Effector memory CD4-positive, alpha-beta T cell (primary cell): ENCODE results near the gene CYP4B1.
"Not testable (repeated sequence)": the region's sequence is repeated elsewhere in the genome, so short reads cannot be mapped to it uniquely, and the experiment has no call there.

Experiments
- DNase-seq, 3 donors: peaks; one replicate each; pipeline ENCODE4 v3.0.0-alpha.2; 2020
- H3K27ac ChIP-seq: 2 replicates; pipeline ENCODE4 v1.7.0; 2013; ENCODE audit warnings: mild to moderate bottlenecking, low read length, moderate library complexity; ENCODE audit not compliant: insufficient read depth, poor library complexity, severe bottlenecking
- H3K27me3 ChIP-seq: replicated peaks from 2 replicates; pipeline ENCODE4 v1.7.0; 2013; ENCODE audit warnings: mild to moderate bottlenecking, low read length; ENCODE audit not compliant: insufficient read depth, control insufficient read depth, poor library complexity, severe bottlenecking
- H3K36me3 ChIP-seq: 2 replicates; pipeline ENCODE4 v1.7.0; 2013; ENCODE audit warnings: mild to moderate bottlenecking, low read length, moderate library complexity; ENCODE audit not compliant: control insufficient read depth, insufficient read depth
- H3K4me1 ChIP-seq: 2 replicates; pipeline ENCODE4 v1.7.0; 2013; ENCODE audit warnings: low read length, mild to moderate bottlenecking; ENCODE audit not compliant: control insufficient read depth, insufficient read depth, poor library complexity, severe bottlenecking
- H3K4me3 ChIP-seq: 2 replicates; pipeline ENCODE4 v1.7.0; 2013; ENCODE audit warnings: low read length, low read depth, mild to moderate bottlenecking; ENCODE audit not compliant: insufficient read depth, poor library complexity, severe bottlenecking
- H3K9me3 ChIP-seq: 2 replicates; pipeline ENCODE4 v1.7.0; 2013; ENCODE audit warnings: mild to moderate bottlenecking, low read length, moderate library complexity; ENCODE audit not compliant: control insufficient read depth
- total RNA-seq, 3 donors: gene quantifications; one replicate each; lab custom pipeline; 2026; lab: John Stamatoyannopoulos, UW

CYP4B1 gene
- total RNA-seq, result 0.35 to 0.77 (median 0.61) reads per million in 3 donors

DNA sequence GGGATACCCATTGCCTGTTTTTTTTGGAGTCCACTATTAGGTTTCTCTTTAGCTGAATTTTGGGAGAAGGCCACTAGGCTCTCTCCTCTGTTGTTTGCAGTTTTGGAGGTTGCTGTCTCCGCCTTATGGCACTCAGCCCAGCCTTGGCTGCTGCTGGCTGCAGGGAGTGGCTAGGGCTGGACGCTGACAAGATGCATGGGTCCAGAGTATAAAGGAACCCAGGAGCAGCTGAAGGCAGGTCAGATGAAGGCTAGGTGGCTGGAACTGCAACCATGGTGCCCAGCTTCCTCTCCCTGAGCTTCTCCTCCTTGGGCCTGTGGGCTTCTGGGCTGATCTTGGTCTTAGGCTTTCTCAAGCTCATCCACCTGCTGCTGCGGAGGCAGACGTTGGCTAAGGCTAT lies at the start of gene CYP4B1:
CYP4B1 (plus strand) TSS at position 237 of the 400 bp plus-strand sequence; CDS start at position 273, 36 bp downstream.
- Histone ChIP-seq H3K4me1 (no peaks in the 10 kb centered on the region), H3K36me3 (no peaks in the 10 kb centered on the region), H3K9me3 (no peaks in the 10 kb centered on the region), H3K27me3 (no peaks in the 10 kb centered on the region), H3K4me3 (no peak within 1 kb of the TSS), H3K27ac (no peak within 1 kb of the TSS)
- no peak for DNase-seq

- no peaks in the 10 kb centered on the region for H3K36me3 ChIP-seq
- no peak for DNase-seq
- no peak overlapping the region for H3K4me3 ChIP-seq
- peaks cover 2% of the 10 kb centered on the region for H3K27me3 ChIP-seq
- no peaks in the 10 kb centered on the region for H3K9me3 ChIP-seq
- no peaks in the 10 kb centered on the region for H3K4me1 ChIP-seq
- H3K27ac ChIP-seq, result no peak overlapping the region
These were observed 49.4 kb upstream of the CYP4B1 start for GRCh38 chr1:46749404-46749803.

- Histone ChIP-seq H3K36me3 (no peaks in the 10 kb centered on the region), H3K4me3 (no peak overlapping the region), H3K4me1 (no peaks in the 10 kb centered on the region), H3K9me3 (no peaks in the 10 kb centered on the region), H3K27me3 (peaks cover 2% of the 10 kb centered on the region), H3K27ac (no peak overlapping the region)
- no peak for DNase-seq
These were observed 48.9 kb upstream of the CYP4B1 start for GRCh38 chr1:46749921-46750404.

- Histone ChIP-seq H3K9me3 (no peaks in the 10 kb centered on the region), H3K36me3 (no peaks in the 10 kb centered on the region), H3K4me3 (no peak overlapping the region), H3K27me3 (peaks cover 2% of the 10 kb centered on the region), H3K4me1 (no peaks in the 10 kb centered on the region), H3K27ac (no peak overlapping the region)
- DNase-seq, result no peak
These were observed 44.9 kb upstream of the CYP4B1 start for GRCh38 chr1:46753985-46754384.

DNA sequence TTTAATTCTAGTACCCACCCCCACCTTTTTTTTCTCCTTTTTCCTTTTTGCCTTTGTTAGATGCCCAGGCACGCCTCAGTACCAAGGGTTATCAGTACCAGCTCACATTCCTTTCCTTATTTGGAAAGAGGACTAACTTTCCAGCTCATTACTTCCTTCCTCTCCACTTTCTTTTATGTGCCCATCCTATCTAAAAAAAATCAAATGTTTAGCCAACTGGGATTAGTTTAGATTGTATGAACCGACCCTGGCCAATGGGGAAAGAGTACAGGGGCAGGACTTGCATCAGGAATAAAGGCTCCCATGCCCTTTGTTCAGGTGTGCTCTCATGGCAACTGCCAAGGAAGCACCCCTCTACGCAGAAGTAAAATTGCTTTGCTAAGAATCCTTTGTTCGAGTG lies 44.1 kb upstream of the CYP4B1 start:
- H3K4me1 ChIP-seq, H3K4me3 ChIP-seq, H3K36me3 ChIP-seq, H3K27me3 ChIP-seq, DNase-seq, H3K9me3 ChIP-seq, H3K27ac ChIP-seq: not testable (repeated sequence)

GRCh38 chr1:46755121-46755520 lies 43.7 kb upstream of the CYP4B1 start:
- DNase-seq, result no peak
- Histone ChIP-seq H3K9me3 (no peaks in the 10 kb centered on the region), H3K36me3 (no peaks in the 10 kb centered on the region), H3K27me3 (no peaks in the 10 kb centered on the region), H3K4me3 (no peak overlapping the region), H3K27ac (no peak overlapping the region), H3K4me1 (no peaks in the 10 kb centered on the region)

DNA sequence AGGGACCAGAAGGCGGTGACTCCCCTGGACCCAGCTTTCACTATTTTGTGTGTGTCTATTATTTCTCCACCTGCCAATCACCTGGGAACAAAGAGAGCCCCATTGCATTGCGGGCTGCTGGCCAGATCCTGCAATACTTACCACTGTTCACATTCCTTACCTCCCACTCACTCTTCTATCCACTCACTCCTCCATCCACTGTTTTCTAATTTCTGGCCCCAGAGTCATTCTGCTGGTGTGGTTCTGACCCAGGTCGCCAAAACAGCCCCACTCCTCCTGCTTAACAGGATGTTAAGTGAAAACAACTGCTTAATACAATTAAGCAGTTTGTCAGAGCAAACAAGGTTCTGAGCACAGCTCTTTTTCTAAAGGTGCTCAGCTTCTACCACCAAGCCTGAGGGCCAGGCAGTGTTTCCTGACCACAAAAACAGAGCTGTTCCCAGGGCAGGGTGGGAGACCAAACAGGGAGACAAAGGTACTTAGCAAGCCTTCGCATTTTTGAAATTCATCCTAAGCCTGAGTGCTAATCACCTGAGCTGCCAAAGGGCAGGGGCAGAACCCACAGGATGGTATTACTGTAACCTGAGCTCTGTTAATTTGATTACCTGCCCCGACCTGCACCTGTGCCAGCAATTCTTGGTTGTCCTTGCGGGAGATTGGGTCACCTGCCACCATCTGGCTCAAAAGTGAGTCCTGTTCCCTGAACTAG lies 41.4 kb upstream of the CYP4B1 start:
- H3K27me3 ChIP-seq, result no peaks in the 10 kb centered on the region
- no peak overlapping the region for H3K27ac ChIP-seq
- no peaks in the 10 kb centered on the region for H3K9me3 ChIP-seq
- no peaks in the 10 kb centered on the region for H3K4me1 ChIP-seq
- H3K36me3 ChIP-seq, result no peaks in the 10 kb centered on the region
- H3K4me3 ChIP-seq, result no peak overlapping the region
- DNase-seq, result no peak

DNA sequence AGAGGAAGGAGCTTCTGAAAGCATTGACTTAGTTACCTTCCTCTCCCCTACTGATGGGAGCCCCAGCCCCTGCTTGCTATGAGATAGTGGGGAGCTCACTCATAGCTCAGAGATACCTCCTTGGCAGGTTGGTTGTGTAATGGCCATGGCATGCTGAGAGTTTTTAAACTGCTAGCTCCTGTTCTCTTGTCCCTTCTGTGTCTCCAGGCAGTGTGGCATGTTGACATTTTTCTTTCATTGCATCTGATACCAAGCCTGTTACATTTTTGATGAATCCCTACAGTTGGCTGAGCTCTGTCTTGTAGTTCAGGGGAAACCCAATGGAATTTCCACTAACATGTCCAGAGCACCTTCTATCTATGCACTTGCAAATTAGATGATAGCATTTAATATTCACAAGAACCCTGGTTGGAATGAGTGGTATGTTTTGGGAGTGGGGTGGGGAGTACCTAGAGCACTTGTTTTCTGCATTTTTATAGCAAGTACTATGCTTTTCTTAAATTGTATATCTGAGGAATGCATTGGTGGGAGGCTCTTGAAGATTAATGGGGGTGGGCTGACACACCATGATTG lies 40.8 kb upstream of the CYP4B1 start:
- no peak for DNase-seq
- H3K4me3 ChIP-seq, result no peak overlapping the region
- H3K27me3 ChIP-seq, result no peaks in the 10 kb centered on the region
- no peak overlapping the region for H3K27ac ChIP-seq
- no peaks in the 10 kb centered on the region for H3K36me3 ChIP-seq
- no peaks in the 10 kb centered on the region for H3K4me1 ChIP-seq
- H3K9me3 ChIP-seq, result no peaks in the 10 kb centered on the region

- Histone ChIP-seq H3K36me3 (no peaks in the 10 kb centered on the region), H3K9me3 (no peaks in the 10 kb centered on the region), H3K4me3 (no peak overlapping the region), H3K27ac (no peak overlapping the region), H3K4me1 (no peaks in the 10 kb centered on the region), H3K27me3 (no peaks in the 10 kb centered on the region)
- no peak for DNase-seq
These were observed 38.2 kb upstream of the CYP4B1 start for GRCh38 chr1:46760558-46761166.

GRCh38 chr1:46761740-46762139 lies 37.1 kb upstream of the CYP4B1 start:
- H3K4me3 ChIP-seq, result no peak overlapping the region
- no peak for DNase-seq
- no peaks in the 10 kb centered on the region for H3K4me1 ChIP-seq
- H3K27ac ChIP-seq, result no peak overlapping the region
- no peaks in the 10 kb centered on the region for H3K36me3 ChIP-seq
- H3K27me3 ChIP-seq, result no peaks in the 10 kb centered on the region
- no peaks in the 10 kb centered on the region for H3K9me3 ChIP-seq
